AG04449 (cell line): Measurements from ENCODE around the gene RBPJL.

Source experiments
- CTCF ChIA-PET: fragments of 350-600 bp; formaldehyde crosslinking; extraction: SDS; loops from one replicate; lab custom pipeline; 2021; ENCODE audit warnings: antibody characterized with exemption; lab: Yijun Ruan, JAX
- POLR2A ChIA-PET: fragments of 400-600, 350-600 bp; formaldehyde crosslinking; extraction: SDS; loops from one replicate; lab custom pipeline; 2020; ENCODE audit warnings: antibody characterized with exemption, inconsistent platforms; lab: Yijun Ruan, JAX
- DNase-seq: peaks from one replicate; pipeline ENCODE4 v3.0.0-alpha.2; 2010; ENCODE audit warnings: low read depth, low spot score
- H3K4me3 ChIP-seq: 2 replicates; pipeline ENCODE4 v1.5.1; 2011; ENCODE audit warnings: low read depth, mild to moderate bottlenecking, control low read depth, low read length
- CTCF ChIP-seq: IDR thresholded peaks from one replicate; pipeline ENCODE4 v1.5.1; 2011; ENCODE audit warnings: mild to moderate bottlenecking, moderate library complexity, low read length, control low read depth, inconsistent platforms; ENCODE audit not compliant: insufficient read depth; ENCODE audit errors: missing control alignments

RBPJL gene

DNA sequence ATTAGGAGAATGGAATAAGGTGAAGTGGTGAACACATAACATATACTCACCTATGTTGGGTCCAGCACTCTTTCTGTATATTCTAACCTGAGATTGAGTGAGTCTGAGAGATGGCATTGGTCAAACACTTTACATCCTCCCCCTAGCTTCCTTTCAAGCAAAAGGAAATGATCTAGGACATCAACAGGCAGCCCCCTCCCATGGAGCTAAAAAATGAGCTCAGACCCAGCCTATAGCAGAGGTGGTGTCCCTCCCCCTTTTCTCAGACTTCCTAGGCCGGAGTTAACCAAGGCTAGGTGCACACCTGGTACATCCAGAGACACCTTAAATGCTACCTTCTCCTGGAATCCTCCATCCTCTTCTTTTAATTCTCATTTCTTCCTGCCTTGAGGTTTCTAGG is 47.1 kb downstream of the RBPJL start:
- no peak for DNase-seq
- no peak overlapping the region for H3K4me3 ChIP-seq
- ChIA-PET POLR2A (interaction anchor here (1.5 kb wide), 1 partner anchor 10 kb away, joined by 6 read pairs; the partner anchor contains the start of gene SYS1), CTCF (interaction anchor here (1.0 to 3.7 kb wide), 4 partner anchors 8 to 86 kb away, joined by 3 to 44 read pairs (median 10); partner anchors contain the start of gene SYS1)
- TF ChIP-seq CTCF = no peak

DNA sequence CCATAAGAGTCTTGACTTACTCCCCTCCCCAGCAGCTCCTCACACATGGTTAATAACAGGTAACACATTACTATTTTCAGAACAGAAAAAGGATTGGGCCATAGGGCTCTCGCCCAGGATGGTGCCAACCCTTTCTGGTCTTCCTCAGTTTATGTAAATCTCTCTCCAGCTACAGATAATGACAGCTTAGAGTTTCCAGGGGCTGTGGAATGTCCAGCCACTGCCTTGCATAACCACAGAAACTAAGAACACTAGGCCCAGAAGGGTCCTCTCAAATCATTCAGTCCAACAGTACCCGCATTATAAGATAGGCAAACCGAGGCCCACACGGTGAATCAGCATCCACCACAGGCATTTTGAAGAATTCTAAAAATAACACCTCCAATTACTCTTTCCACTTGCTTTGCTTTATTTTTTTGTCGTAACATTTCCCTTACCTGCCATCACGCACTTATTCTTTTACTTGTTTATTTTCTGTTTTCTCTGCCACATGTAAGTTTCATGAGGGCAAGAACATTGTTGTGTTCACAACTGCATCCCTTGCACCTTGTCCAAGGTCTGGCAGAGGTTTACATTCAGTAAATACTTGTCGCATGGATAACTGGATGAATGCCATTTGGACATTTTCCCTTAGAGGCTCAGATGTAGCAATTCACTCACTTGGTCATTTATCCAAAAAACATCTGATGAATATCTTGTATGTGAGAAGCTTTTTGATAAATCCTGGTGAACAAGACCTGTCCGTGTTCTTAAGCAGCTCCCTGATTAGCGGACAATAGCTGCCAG is 48.0 kb downstream of the RBPJL start:
- DNase-seq = no peak
- CTCF ChIA-PET = interaction anchor here (0.8 to 3.7 kb wide), 11 partner anchors 7 to 445 kb away, joined by 3 to 44 read pairs (median 5); partner anchors contain the start of gene SYS1
- no peak for TF ChIP-seq CTCF
- POLR2A ChIA-PET = interaction anchor here (1.1 to 1.5 kb wide), 2 partner anchors 9 to 17 kb away, joined by 3 to 6 read pairs; partner anchors contain the start of gene SYS1
- no peak overlapping the region for H3K4me3 ChIP-seq

GRCh38 chr20:45355209-45356084 is 48.8 kb downstream of the RBPJL start:
- TF ChIP-seq CTCF = no peak
- CTCF ChIA-PET = interaction anchor here (0.8 to 3.7 kb wide), 9 partner anchors 7 to 444 kb away, joined by 3 to 44 read pairs (median 5); partner anchors contain the start of gene SYS1
- POLR2A ChIA-PET = interaction anchor here (0.9 to 1.5 kb wide), 3 partner anchors 8 to 20 kb away, joined by 3 to 6 read pairs (median 3); partner anchors contain the start of gene SYS1
- no peak overlapping the region for H3K4me3 ChIP-seq
- DNase-seq = no peak

- POLR2A ChIA-PET = interaction anchor here (0.8 to 8.2 kb wide), 3 partner anchors 12 to 22 kb away, joined by 3 to 86 read pairs (median 5); partner anchors contain the start of gene SDC4
- no peak for TF ChIP-seq CTCF
- H3K4me3 ChIP-seq = no peak overlapping the region
- CTCF ChIA-PET = interaction anchor here (0.8 to 10.9 kb wide), 9 partner anchors 10 to 79 kb away, joined by 3 to 191 read pairs (median 7); partner anchors contain the start of genes SDC4 and TP53TG5
- DNase-seq = no peak
Observed at GRCh38 chr20:45358282-45359068, 51.8 kb downstream of the RBPJL start.

DNA sequence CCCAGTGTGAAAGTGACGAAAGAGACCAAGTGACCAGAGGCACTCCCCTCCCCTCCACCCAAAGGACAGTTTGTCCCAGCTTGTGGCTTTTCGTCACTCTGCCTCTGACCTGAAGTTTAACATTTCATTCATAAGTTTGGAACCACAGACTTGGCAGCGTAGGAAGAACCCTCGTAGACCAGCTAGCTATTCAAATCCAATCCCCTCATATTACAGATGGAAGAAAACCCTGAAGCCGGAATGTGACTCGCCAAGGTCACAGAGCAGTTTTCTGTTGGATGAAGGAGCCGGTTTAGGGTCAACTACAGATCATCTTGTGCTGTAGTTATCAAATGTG is 52.4 kb downstream of the RBPJL start:
- ChIA-PET POLR2A (interaction anchor here (0.9 to 8.2 kb wide), 3 partner anchors 12 to 24 kb away, joined by 3 to 86 read pairs (median 3); partner anchors contain the start of gene SDC4), CTCF (interaction anchor here (0.8 to 10.9 kb wide), 7 partner anchors 12 to 412 kb away, joined by 3 to 191 read pairs (median 60); partner anchors contain the start of genes SDC4 and TP53TG5)
- H3K4me3 ChIP-seq = no peak overlapping the region
- no peak for TF ChIP-seq CTCF
- no peak for DNase-seq
